Measurements from ENCODE around the gene ANKRD13A.
"Not testable (repeated sequence)": the region's sequence is repeated elsewhere in the genome, so short reads cannot be mapped to it uniquely, and the experiment has no call there.

Gene ANKRD13A

GRCh38 chr12:110050927-110051326, 51.7 kb downstream of the ANKRD13A start:
- no peak for DNase-seq

- DNase-seq: not testable (repeated sequence)
Measured at GRCh38 chr12:110055375-110056352, 56.4 kb downstream of the ANKRD13A start.

GRCh38 chr12:110056643-110057042, 57.4 kb downstream of the ANKRD13A start:
- DNase-seq: not testable (repeated sequence)

GRCh38 chr12:110058875-110059615, 59.8 kb downstream of the ANKRD13A start:
- peak; percentile 85 for DNase-seq

GRCh38 chr12:110059651-110060000, 60.4 kb downstream of the ANKRD13A start:
- no peak for DNase-seq

GRCh38 chr12:110062241-110062640, 63.0 kb downstream of the ANKRD13A start:
- DNase-seq: no peak

- no peak for DNase-seq
Measured at GRCh38 chr12:110065540-110065939, 66.3 kb downstream of the ANKRD13A start.

- DNase-seq: no peak
Measured at GRCh38 chr12:110067531-110067930, 68.3 kb downstream of the ANKRD13A start.

GRCh38 chr12:110068115-110068514, 68.9 kb downstream of the ANKRD13A start:
- not testable (repeated sequence) for DNase-seq

- DNase-seq: no peak
Measured at GRCh38 chr12:110068654-110069053, 69.4 kb downstream of the ANKRD13A start.

- DNase-seq: no peak
Measured at GRCh38 chr12:110071504-110071903, 72.3 kb downstream of the ANKRD13A start.

GRCh38 chr12:110071967-110072366, 72.7 kb downstream of the ANKRD13A start:
- no peak for DNase-seq

GRCh38 chr12:110072636-110073035, 73.4 kb downstream of the ANKRD13A start:
- DNase-seq: not testable (repeated sequence)

- peak; percentile 13 for DNase-seq
Measured at GRCh38 chr12:110073049-110073831, 74.0 kb downstream of the ANKRD13A start.

GRCh38 chr12:110074089-110074488, 74.9 kb downstream of the ANKRD13A start:
- DNase-seq: no peak

- no peak for DNase-seq
Measured at GRCh38 chr12:110075880-110076279, 76.7 kb downstream of the ANKRD13A start.

- no peak for DNase-seq
Measured at GRCh38 chr12:110077800-110078199, 78.6 kb downstream of the ANKRD13A start.

- DNase-seq: no peak
Measured at GRCh38 chr12:110079477-110080400, 80.5 kb downstream of the ANKRD13A start.

GRCh38 chr12:110080410-110080809, 81.2 kb downstream of the ANKRD13A start:
- DNase-seq: no peak

- DNase-seq: no peak
Measured at GRCh38 chr12:110084314-110085015, 85.2 kb downstream of the ANKRD13A start.

- DNase-seq: not testable (repeated sequence)
Measured at GRCh38 chr12:110088216-110088615, 89.0 kb downstream of the ANKRD13A start.

All from NCI-H1694 treated with DMSO at 0.1 percent for 48 hours (cell line).